Activated CD8-positive, alpha-beta memory T cell treated with anti-CD3 and anti-CD28 coated beads, Interleukin-2, amount 50 U/mL, for 48 hours (primary cell): ENCODE results near the gene GDPGP1.
"Not testable (repeated sequence)": the region's sequence is repeated elsewhere in the genome, so short reads cannot be mapped to it uniquely, and the experiment has no call there.

Source experiments
- DNase-seq: peaks from one replicate; pipeline ENCODE4 v3.0.0-alpha.2; 2020

Gene GDPGP1

DNA sequence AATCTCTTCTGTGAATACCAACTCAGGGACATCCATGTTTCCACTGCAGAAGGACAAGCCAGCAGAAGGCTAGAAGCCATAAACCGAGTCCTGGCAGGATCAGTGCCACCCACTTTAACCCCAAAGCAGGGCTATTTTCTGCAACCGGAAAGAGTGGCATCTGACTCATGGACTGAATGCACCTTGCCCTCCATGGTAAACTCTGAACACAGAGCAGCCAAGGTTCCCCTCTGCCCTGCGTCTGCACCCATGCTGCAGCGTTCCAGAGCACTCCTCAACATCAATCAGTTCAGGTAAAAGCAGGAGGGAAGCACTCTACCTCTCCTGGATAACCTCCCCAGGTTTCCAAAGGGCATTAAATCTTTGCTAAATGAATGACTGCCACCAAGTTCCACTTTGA is 30.7 kb downstream of the GDPGP1 start:
- DNase-seq: peak; percentile 67

DNA sequence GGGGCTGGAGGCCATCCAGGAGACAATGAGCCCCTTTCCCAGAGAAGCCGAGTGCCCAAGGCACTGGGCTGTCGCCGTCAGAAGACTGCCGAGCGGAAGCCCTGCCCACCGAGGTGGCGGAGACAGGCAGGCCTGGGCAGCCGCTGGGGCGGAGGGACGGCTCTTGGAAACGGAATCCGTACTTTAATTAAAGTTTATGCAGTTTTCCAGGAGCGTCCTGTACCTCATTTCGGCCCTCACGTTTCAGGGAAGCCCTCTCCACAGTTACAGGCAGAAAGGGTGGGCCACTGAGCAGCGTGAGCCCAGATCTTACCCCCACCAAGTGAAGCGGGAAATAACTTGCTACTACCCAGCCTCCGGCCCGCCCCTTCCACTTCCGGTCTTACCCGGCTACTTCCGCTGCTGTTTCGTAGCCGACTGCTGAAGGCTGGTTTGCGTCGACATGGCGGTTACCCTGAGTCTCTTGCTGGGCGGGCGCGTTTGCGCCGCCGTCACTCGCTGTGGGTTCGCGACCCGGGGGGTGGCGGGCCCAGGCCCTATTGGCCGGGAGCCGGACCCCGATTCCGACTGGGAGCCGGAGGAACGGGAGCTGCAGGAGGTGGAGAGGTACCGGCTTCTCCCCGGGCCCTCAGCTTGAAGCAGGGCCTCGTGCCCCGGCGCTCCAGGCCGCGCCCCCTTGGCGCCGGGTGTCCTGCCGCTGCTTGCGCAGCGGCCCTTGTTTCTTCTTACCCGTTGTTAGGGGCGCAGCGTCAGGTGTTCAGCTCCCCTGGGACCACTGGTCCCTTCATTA is 31.5 kb downstream of the GDPGP1 start, which contains the start of gene NGRN:
Gene NGRN (plus strand): TSS at position 402 of the 790 bp plus-strand sequence. CDS start 41 bp downstream, at position 443.
- DNase-seq: peak; percentile 93

DNA sequence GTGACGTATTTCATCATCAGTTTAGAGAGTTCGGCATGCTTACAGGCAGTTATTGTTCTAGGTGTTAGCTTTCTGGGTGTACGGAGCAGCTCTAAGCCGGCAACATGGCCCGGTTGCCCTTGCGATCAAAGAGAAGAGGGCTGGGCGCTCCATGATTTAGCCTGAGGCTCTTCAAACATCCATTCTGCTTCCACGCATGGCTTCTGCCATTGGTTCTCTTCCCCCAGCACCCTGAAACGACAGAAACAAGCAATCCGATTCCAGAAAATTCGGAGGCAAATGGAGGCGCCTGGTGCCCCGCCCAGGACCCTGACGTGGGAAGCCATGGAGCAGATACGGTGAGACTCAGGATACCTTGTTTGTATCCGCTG is 32.0 kb downstream of the GDPGP1 start:
- peak; percentile 74 for DNase-seq

DNA sequence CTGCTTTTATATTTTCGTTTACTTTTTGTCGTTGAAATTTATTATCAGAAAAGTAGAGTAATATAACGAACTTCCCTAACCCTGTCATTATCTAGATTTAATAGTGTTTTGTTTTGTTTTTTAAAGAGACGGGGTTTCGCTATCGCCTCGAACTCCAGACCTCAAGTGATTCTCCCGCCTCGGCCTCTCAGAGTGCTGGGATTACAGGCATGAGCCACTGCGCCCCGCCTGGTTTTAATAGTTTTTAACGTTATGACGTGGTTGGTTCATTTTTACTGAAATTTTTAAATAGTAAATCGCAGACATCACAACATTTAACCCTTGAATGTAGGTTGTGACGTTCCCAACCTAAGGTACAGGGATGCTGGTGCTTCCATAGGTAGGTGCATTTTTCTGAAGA is 32.5 kb downstream of the GDPGP1 start:
- DNase-seq: no peak

DNA sequence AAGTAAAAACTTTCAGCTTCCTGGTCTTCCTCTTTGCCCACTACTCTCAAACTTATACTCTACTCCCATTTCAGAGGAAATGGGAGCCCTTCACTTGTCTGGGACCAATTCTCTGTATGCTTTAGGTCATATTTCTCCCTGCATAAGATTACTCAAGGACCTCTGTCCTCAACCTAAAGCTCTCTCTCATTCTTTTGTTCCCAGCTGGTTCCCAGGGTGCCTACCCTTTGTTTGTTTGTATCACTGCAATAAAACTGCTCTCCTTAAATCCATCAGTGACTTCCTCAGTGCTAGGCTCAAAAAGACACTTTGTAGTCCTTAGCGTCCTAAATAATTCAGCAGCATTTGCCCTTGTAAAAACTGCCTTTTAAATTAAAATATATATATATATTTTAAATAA is 34.4 kb downstream of the GDPGP1 start:
- no peak for DNase-seq

DNA sequence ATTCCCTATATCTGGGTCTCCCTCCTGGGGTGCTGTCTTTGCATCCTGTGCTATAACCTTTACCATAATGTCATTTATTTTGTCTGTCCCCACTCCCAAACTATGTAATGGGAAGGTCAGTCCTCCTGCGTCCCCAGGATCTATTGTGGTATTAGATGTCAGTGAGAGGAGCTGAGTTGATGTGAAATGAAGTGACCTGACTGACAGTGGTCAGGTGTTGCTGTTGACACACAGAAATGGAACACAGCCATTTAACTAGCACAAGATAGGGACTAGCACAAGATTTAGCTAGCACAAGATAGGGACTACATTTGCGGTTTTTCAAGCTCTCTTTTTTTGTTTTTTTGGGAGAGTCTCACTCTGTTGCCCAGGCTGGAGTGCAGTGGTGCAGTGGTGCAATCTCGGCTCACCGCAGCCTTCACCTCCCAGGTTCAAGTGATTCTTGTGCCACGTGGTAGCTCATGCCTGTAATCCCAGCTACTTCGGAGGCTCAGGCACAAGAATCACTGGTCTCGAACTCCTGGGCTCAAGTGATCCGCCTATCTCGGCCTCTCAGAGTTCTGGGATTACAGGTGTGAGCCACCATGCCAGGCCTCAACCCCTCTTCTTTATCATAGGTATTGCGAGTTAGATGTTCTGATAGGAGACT is 36.6 kb downstream of the GDPGP1 start:
- DNase-seq: no peak

DNA sequence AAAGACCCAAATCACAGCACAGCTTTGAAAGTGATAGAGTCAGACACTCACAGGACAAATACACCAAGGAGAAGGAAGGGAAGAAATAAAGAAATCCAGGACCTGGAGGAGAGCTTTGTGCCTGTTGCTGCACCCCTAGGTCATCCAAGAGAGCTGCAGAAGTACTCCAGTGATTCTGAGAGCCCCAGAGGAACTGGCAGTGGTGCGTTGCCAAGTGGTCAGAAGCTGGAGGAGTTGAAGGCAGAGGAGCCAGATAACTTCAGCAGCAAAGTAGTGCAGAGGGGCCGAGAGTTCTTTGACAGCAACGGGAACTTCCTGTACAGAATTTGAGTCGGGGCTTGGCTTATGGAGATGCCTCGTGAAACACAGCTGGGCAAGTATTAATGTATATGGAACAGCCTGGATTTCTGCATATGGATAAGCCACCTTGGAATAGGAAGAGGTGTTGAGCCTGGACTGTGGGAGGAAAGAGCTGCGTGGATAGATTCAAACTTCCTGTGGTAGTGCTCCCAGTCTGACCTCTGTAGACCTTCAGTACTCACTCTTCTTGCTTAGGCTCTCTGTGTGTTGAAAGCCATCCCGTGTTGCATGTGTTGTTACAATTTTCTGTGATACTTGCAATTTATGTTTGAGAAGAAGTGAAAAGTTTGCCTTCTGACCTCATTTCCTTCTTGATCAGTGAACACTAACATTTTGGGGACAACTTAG is 37.6 kb downstream of the GDPGP1 start:
- DNase-seq: no peak

DNA sequence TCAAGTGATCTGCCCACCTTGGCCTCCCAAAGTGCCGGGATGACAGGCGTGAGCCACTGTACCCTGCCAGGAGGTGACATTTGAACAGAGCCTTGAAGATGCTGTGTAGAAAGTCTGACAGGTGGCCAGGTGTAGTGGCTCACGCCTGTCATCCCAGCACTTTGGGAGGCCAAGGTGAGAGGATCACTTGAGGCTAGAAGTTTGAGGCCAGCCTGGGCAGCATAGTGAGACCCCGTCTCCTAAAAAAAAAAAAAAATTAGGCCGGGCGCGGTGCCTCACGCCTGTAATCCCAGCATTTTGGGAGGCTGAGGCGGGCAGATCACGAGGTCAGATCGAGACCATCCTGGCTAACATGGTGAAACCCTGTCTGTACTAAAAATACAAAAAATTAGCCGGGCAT is 44.5 kb downstream of the GDPGP1 start:
- DNase-seq: not testable (repeated sequence)

DNA sequence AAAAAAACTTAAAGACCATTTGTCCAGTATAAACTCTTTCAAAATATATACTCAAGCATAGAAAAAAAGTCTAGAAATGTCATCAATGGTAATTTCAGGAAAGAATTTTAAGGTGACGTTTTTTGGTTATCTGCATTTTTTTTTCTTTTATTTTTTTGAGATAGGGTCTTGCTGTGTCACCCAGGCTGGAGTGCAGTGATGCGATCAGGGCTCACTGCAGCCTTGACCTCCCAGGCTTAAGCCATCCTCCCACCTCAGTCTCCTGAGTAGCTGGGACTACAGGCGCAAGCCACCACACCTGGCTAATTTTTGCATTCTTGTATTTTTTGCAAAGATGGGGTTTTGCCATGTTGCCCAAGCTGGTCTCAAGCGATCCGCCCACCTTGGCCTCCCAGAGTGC is 46.7 kb downstream of the GDPGP1 start:
- DNase-seq: not testable (repeated sequence)

DNA sequence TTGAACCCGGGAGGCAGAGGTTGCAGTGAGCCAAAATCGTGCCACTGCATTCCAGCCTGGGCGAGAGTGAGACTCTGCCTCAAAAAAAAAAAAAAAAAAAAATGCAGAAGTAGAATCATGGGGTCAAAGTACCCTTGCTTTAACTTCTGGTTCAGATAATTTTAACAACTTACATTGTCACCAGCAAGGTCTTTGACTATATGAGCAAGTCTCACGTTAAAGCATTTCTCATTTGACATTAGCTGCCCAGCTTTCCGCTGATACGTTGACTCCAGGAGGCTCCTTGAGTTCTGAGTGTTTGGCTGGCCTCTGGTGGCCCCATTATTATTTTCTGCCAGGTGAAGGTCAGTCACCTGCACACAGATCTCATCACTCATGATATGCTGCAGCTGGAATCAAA is 47.6 kb downstream of the GDPGP1 start:
- DNase-seq: not testable (repeated sequence)

DNA sequence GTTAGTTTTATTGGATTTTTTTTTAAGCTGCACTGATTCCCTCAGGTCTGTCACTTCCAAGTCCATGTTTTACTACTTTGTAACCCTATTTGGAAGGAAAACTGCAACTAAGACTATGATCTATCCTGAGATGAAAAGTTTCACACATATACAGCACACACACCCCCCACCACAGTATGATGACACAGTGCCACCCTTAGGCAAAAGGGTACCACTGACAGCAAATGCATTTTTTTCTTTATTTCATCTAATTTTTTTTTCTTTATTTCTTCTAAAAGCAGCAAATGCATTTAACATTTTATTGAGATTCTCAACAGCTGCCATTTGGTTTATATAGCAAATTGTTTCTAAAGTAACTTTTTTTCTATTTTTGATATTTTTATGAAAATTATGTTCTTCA is 52.7 kb downstream of the GDPGP1 start:
- DNase-seq: no peak

DNA sequence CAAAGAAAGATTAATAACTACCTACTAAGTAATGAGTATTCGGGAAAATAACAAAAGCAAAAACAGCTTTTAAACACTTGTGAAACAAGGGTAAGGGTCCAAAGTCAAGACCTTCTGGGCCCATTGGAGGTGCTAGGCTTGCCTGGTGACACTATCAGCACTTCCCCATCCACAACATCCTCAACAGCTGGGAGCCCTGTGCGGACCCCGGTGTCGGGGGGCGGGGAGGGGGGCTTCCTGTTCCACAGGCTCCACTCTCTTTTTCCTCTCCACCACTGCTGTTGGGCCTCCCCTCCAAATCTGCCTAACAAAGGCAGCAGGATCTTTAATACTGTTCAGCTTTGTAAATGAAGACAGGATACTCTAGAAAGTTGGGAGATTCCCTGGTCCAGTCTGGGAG is 53.1 kb downstream of the GDPGP1 start:
- DNase-seq: no peak

DNA sequence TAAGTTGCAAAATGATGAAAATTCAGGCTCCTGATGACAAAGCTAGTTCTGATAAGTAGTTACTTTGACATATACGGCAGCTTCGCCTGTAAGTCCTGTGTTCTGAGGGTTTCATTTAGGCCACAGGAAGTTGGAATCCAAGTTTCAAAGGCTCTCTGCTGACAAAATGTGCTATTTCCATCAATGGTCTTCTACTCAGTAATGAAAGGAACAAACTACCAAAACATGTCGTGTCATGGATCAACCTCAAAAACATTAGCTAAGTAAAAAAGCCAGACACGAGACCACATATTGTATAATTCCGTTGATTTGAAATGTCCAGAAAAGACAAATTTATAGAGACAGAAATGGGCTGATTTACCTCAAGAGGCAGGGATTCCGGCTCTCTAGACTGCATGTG is 53.9 kb downstream of the GDPGP1 start:
- no peak for DNase-seq

DNA sequence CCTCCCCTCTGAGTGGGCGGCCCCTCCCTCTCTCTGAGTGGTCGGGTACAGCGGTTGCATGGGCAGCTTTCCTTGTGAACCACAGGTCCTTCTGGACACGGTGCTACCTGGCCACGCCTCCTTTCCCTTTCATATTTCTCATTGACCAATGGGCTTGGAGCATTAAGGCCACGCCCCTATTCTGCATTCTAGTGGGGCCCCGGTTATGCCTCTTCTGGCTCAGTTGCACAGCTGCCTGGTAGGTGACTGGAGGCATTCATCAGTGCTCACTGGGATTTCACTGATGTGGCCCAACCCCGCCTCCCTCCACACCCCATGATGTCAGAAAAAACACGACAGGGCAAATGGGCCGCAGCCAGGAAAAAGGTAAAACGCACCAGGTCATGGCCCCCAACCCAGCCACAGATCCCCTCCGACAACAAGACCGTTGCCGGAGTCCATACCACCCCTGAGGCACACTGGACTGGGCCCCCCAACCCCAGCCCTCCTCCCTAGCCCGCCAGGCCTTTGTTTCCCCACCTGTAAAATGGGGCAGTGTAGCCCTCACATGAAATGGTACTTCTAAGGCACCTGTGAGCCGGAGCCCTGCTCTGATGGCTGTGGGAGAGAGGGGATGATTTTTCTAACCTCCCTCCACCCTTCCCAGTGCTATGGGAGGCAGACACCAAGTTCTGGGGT is 57.8 kb downstream of the GDPGP1 start:
- no peak for DNase-seq

DNA sequence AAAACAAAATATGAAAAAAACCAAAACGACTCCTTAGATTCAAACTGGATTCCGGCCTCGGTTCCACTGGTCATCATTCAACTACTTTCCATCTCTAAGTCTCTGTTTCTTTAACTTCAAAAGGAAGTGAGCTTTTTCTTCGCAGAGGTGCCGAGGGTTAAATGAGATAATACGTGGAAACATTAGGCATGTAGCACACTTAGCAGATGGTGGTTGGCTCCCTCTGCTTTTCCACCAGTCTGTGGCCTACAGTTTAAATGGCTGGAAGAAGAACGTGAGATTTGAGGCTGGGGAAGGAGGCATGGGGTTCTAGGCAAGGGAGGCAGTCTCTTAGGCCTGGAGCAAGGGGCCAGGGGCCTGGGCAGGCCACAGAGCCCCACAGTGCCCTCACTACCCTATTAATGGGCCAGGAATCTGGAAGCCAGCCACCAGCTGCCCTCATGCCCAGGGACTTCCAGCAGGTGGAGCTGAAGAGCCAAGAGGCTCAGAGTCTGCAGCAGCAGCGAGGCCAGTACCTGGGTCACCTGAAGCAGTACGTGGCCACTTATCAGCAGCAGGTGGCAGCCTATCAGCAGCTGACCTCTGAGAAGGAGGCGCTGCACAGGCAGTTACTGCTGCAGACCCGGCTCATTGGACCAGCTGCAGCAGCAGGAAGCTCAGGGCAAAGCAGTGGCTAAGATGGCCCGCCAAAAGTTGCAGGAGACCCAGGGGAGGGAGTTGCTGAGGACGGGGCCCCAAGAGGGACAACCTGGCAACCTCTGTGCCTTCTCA is 59.2 kb downstream of the GDPGP1 start:
- DNase-seq: peak; percentile 86

DNA sequence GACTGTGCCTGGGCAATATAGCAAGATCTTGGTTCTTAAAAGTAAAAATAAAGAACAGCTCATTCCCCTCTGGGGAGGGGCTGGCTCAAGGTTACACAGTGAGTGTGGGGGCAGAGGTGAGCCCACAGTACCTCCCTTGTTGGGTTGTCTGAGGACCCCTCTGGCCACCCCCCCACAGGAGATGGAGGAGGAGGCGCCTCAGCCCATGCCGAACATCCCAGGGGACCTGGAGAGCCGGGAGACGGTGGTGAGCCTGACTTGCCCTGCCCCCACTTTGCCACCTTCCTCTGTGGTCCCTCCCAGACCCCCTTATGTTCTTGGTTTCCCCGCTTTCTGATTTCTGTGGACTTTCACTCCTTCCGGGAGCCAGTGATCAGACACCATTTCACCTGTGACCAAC is 60.1 kb downstream of the GDPGP1 start:
- no peak for DNase-seq

DNA sequence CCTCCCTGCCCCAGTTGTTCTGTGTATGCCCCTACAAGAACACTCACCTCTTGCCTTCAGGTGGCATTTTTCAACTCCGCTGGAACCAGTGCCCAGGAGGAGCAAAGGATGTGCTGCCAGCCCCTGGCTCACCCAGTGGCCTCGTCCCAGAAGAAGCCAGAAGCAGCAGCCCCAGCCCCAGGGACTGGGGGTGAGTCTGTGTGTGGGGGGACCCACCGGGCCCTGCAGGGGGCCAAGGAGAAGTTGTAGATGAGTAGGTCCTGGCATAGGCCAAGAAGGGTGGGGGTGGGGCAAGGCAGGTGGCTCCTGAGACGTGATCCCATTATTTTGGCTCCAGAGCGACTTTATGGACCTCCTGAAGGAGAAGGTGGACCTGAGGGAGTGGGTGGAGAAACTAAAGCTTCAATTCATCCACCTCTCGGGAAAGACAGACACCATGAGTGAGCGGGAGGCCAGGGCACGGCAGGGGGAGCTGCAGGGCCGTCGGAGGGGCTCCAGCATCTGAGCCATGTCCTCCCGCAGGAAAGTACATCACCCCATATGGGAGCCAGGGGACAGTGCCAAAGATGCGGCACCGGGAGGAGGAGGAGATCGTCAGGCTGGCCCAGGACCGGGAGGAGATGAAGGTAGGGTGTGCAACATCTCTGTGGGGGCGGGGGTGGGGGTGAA is 60.7 kb downstream of the GDPGP1 start:
- no peak for DNase-seq

DNA sequence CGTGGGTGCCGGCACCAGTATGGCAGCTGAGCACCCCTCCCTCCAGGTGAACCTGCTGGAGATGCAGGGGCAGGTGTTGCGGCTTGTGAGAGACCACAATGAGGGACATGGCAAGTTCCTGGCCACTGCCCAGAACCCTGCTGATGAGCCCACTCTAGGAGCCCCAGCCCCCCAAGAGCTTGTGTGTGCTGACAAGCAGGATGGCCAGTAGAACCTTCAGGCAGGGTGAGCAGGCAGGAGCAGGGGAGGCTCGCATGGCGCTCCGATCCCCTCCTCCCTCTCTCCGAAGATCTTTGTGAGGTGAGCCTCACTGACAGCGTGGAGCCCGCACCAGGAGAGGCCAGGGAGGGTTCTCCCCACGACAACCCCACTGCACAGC is 61.2 kb downstream of the GDPGP1 start:
- DNase-seq: no peak
